Measurements from ENCODE around the gene PTPRS. TPM values are rescaled to one million over a fixed set of nuclear protein-coding genes. Genes with fewer than 3 reads are reported as not detected.

Gene PTPRS
- total and polyA plus RNA-seq, 2 of the 13 experiments (the other 11 are each of a cell fraction or from before 2014, with no cell fraction given), result 32.7 to 43.9 TPM

GRCh38 chr19:5358173-5358800 lies 17.7 kb upstream of the PTPRS start:
- H3K36me3 ChIP-seq (replicated peaks in 1 of 2; ENCODE audit: control insufficient read depth in 1 of 2, insufficient read depth in 2 of 2, low read length in 2 of 2), result no peaks in the 10 kb centered on the region
- TF ChIP-seq ZNF768 (CRISPR knock-in tag; IDR thresholded peaks at IDR 0.05), result peak; percentile 80
- no peak for TF ChIP-seq ZNF775 (CRISPR knock-in tag; IDR thresholded peaks at IDR 0.05; ENCODE audit: borderline replicate concordance)
- TF ChIP-seq XRCC5 (optimal IDR thresholded peaks at IDR 0.05; ENCODE audit: low read length), result peak; percentile 41
- TF ChIP-seq NAIF1 (CRISPR knock-in tag; IDR thresholded peaks at IDR 0.05; ENCODE audit: borderline replicate concordance), result no peak
- no peak for TF ChIP-seq ZBTB38 (CRISPR knock-in tag; IDR thresholded peaks at IDR 0.05)
- no peak for TF ChIP-seq CSRNP2 (CRISPR knock-in tag; conservative IDR thresholded peaks at IDR 0.05; ENCODE audit: low read depth)
- TF ChIP-seq ZMYM3 (CRISPR knock-in tag; IDR thresholded peaks at IDR 0.05), result peak; percentile 41; the same call in 1 of the 2 replicates
- TF ChIP-seq IRF2 (CRISPR knock-in tag; IDR thresholded peaks at IDR 0.05), result 0 out of 2 replicates have a peak, but pooled peaks have one; percentile 19
- no peak for TF ChIP-seq BCLAF1 (IDR thresholded peaks at IDR 0.05)
- TF ChIP-seq SAP130 (CRISPR knock-in tag; IDR thresholded peaks at IDR 0.05; ENCODE audit: low read depth), result 0 out of 2 replicates have a peak, but pooled peaks have one; percentile 16
- no peak for TF ChIP-seq ZFP62 (CRISPR knock-in tag; IDR thresholded peaks at IDR 0.05)
- TF ChIP-seq MED8 (CRISPR knock-in tag; IDR thresholded peaks at IDR 0.05; ENCODE audit: insufficient replicate concordance), result no peak
- 0 out of 2 replicates have a peak, but pooled peaks have one; percentile 31 for TF ChIP-seq ZSCAN29 (CRISPR knock-in tag; conservative IDR thresholded peaks at IDR 0.05)
- TF ChIP-seq THAP11 (CRISPR knock-in tag; IDR thresholded peaks at IDR 0.05), result peak; percentile 56; the same call in 1 of the 2 replicates
- peak; percentile 92 for TF ChIP-seq SRF (IDR thresholded peaks at IDR 0.05; ENCODE audit: low read depth, low read length)
- 0 out of 2 replicates have a peak, but pooled peaks have one; percentile 3 for TF ChIP-seq SMC3 (IDR thresholded peaks at IDR 0.05; ENCODE audit: low read length)
- no peak for TF ChIP-seq PBX2 (CRISPR knock-in tag; IDR thresholded peaks at IDR 0.05)
- H3K4me3 ChIP-seq (replicated peaks in 1 of 3; ENCODE audit: insufficient read depth in 1 of 3, low read depth in 2 of 3, low read length in 3 of 3), result no peak overlapping the region; a peak in 1 of 6 replicates
- H3K79me2 ChIP-seq (ENCODE audit: insufficient read depth, low read length), result no peaks in the 10 kb centered on the region
- peak; percentile 27 for DNase-seq (ENCODE audit: low spot score)
- 31% methylated on average over 8 of the region's 9 CpGs for WGBS (ENCODE audit: low lambda C conversion rate)
- H3K9ac ChIP-seq (ENCODE audit: insufficient read depth, low read depth, low read length), result no peak overlapping the region
- H3K4me2 ChIP-seq (ENCODE audit: low read depth, low read length), result peak overlapping the region; percentile 49
- POLR2A ChIA-PET, result no interaction called here
- ATAC-seq, result no peak
- H4K20me1 ChIP-seq (ENCODE audit: insufficient read depth, low read length), result no peaks in the 10 kb centered on the region
- intact Hi-C loops (cut with micrococcal nuclease; ENCODE audit: unreplicated experiment) (loop anchor here (10.0 kb wide), 1 partner anchor 127 kb away; no protein-coding TSS in a partner anchor), in situ Hi-C loops (cut with HindIII; ENCODE audit: extremely low pct_ligation_motif_present, low pct_unique_long_range_greater_than_20kb) (no loop called here)
- H2AFZ ChIP-seq (ENCODE audit: low read length), result no peak overlapping the region
- H3K27ac ChIP-seq (ENCODE audit: extremely low read length, insufficient read depth, low read length), result no peak overlapping the region
- no peaks in the 10 kb centered on the region for H3K9me3 ChIP-seq (ENCODE audit: low read length)
- peaks cover 24% of the 10 kb centered on the region for H3K4me1 ChIP-seq (ENCODE audit: insufficient read depth, low read length)
- FAIRE-seq, result peak; percentile 50
- H3K27me3 ChIP-seq (ENCODE audit: control insufficient read depth in 1 of 2, insufficient read depth in 2 of 2, low read length in 2 of 2), result peaks cover 0 to 1% of the 10 kb centered on the region in 2 experiments; a peak in 1 of 5 replicates
- CTCF ChIA-PET (ENCODE audit: low intra/inter-chr PET ratio, low total read pairs), result no interaction called here
- BruUV-seq (replicated peaks), result no TSS peak

Measured in HepG2 (cell line).